GM12878 (cell line): ENCODE results near the gene IL1RAPL1.

Experiments
- CEBPB ChIP-seq, 2 experiments: fragments of 150-350 bp in 1 of 2; IDR thresholded peaks; 2 replicates each; pipeline ENCODE4 v1.6.1; 2012 to 2014; ENCODE audit warnings: low read depth in 2 of 2, low read length in 2 of 2, borderline replicate concordance in 1 of 2, inconsistent platforms in 1 of 2
- CHD1 ChIP-seq: IDR thresholded peaks from 2 replicates; pipeline ENCODE4 v1.6.1; 2012; ENCODE audit warnings: low read depth, low read length, improper control_type of control experiment
- CTCF ChIP-seq, 3 experiments: IDR thresholded peaks in 2 of 3; conservative IDR thresholded peaks in 1 of 3; 2 replicates each; pipeline ENCODE4 v1.5.1; 2011; ENCODE audit warnings: low read depth in 3 of 3, low read length in 3 of 3, mild to moderate bottlenecking in 3 of 3, control low read depth in 2 of 3, moderate library complexity in 2 of 3, inconsistent platforms in 1 of 3, mixed read lengths in 1 of 3; ENCODE audit not compliant: control insufficient read depth in 2 of 3, insufficient read depth in 1 of 3; ENCODE audit errors: extremely low read depth in 1 of 3
- EGR1 ChIP-seq, 2 experiments: IDR thresholded peaks; 1 replicate in 1 of 2; 2 replicates in 1 of 2; pipeline ENCODE4 v1.6.1; 2011 to 2012; ENCODE audit warnings: low read depth in 2 of 2, low read length in 2 of 2, borderline replicate concordance in 1 of 2, mild to moderate bottlenecking in 1 of 2, moderate library complexity in 1 of 2
- HCFC1 ChIP-seq: fragments of 150-350 bp; IDR thresholded peaks from 2 replicates; pipeline ENCODE4 v1.6.1; 2014; ENCODE audit warnings: low read length
- HDAC2 ChIP-seq: fragments of 200-600 bp; sonication (generic); IDR thresholded peaks from 2 replicates; pipeline ENCODE4 v1.6.1; 2017
- HDGF ChIP-seq: fragments of 450-650 bp; IDR thresholded peaks from 2 replicates; pipeline ENCODE4 v1.6.1; 2016; ENCODE audit warnings: antibody characterized with exemption
- PAX5 ChIP-seq: IDR thresholded peaks from 2 replicates; pipeline ENCODE4 v1.6.1; 2011; ENCODE audit warnings: low read depth, low read length, borderline replicate concordance
- POLR2A ChIP-seq: IDR thresholded peaks from 2 replicates; pipeline ENCODE4 v1.6.1; 2011; ENCODE audit warnings: low read depth, mild to moderate bottlenecking, low read length
- POLR2AphosphoS5 ChIP-seq: IDR thresholded peaks from 2 replicates; pipeline ENCODE4 v1.6.1; 2011; ENCODE audit warnings: mild to moderate bottlenecking, low read length, inconsistent platforms
- SMC3 ChIP-seq: IDR thresholded peaks from 2 replicates; pipeline ENCODE4 v1.6.1; 2011; ENCODE audit warnings: low read length, improper control_type of control experiment, borderline replicate concordance
- ZNF274 ChIP-seq: IDR thresholded peaks from one replicate; pipeline ENCODE4 v1.8.0; 2011; ENCODE audit not compliant: insufficient read length, insufficient read depth

DNA sequence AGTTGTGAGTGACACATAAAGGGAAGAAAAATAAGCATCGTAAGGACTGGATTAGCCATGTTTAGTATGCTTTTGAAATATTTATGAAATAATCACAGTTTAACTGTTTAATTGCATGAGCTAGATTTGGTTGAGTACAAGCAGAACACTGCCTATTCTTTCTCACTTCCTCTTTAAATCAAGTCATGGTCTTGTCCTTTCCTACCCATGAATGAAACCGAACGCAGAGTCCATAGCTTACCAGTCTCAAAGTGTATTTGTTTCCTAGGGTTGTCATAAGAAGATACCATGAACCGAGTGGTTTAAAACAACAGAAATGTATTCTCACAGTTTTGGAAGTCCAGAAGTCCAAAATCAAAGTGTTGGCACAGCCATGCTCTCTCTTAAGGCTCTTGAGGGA lies 944.1 kb downstream of the IL1RAPL1 start:
- no peak for TF ChIP-seq ZNF274
- TF ChIP-seq SMC3 = no peak
- TF ChIP-seq PAX5 = no peak
- no peak for TF ChIP-seq HDGF
- no peak for TF ChIP-seq CHD1
- no peak for TF ChIP-seq CTCF (IDR thresholded peaks at IDR 0.05 in 2 of 3, conservative IDR thresholded peaks at IDR 0.05 in 1 of 3; ENCODE audit: control insufficient read depth in 2 of 3, extremely low read depth in 1 of 3, insufficient read depth in 1 of 3, low read depth in 3 of 3, low read length in 3 of 3)
- no peak for TF ChIP-seq CEBPB (IDR thresholded peaks at IDR 0.05; ENCODE audit: borderline replicate concordance in 1 of 2, low read depth in 2 of 2, low read length in 2 of 2)
- no peak for TF ChIP-seq HDAC2
- TF ChIP-seq EGR1 (IDR thresholded peaks at IDR 0.05; ENCODE audit: borderline replicate concordance in 1 of 2, low read depth in 2 of 2, low read length in 2 of 2) = no peak
- no peak for TF ChIP-seq HCFC1
- no peak for TF ChIP-seq POLR2AphosphoS5
- no peak for TF ChIP-seq POLR2A
